Fibroblast of mammary gland (primary cell): ENCODE measurements around the gene NME3.

Experiments used
- DNase-seq: peaks from one replicate; pipeline ENCODE4 v3.0.0-alpha.2; 2010; ENCODE audit warnings: low read depth
- H3K4me3 ChIP-seq: 2 replicates; pipeline ENCODE4 v1.5.1; 2011; ENCODE audit warnings: low read depth, mild to moderate bottlenecking, low read length, moderate library complexity; ENCODE audit not compliant: control insufficient read depth
- CTCF ChIP-seq: conservative IDR thresholded peaks from 2 replicates; pipeline ENCODE4 v1.5.1; 2011; ENCODE audit warnings: low read depth, low read length, inconsistent platforms; ENCODE audit not compliant: control insufficient read depth, insufficient read depth

The NME3 gene

GRCh38 chr16:1785846-1786170 lies 14.5 kb upstream of the NME3 start:
- H3K4me3 ChIP-seq, result no peak overlapping the region
- no peak for DNase-seq
- no peak for TF ChIP-seq CTCF

- DNase-seq, result no peak
- no peak overlapping the region for H3K4me3 ChIP-seq
- TF ChIP-seq CTCF, result no peak
These were observed 13.9 kb upstream of the NME3 start for GRCh38 chr16:1784977-1785845.

DNA sequence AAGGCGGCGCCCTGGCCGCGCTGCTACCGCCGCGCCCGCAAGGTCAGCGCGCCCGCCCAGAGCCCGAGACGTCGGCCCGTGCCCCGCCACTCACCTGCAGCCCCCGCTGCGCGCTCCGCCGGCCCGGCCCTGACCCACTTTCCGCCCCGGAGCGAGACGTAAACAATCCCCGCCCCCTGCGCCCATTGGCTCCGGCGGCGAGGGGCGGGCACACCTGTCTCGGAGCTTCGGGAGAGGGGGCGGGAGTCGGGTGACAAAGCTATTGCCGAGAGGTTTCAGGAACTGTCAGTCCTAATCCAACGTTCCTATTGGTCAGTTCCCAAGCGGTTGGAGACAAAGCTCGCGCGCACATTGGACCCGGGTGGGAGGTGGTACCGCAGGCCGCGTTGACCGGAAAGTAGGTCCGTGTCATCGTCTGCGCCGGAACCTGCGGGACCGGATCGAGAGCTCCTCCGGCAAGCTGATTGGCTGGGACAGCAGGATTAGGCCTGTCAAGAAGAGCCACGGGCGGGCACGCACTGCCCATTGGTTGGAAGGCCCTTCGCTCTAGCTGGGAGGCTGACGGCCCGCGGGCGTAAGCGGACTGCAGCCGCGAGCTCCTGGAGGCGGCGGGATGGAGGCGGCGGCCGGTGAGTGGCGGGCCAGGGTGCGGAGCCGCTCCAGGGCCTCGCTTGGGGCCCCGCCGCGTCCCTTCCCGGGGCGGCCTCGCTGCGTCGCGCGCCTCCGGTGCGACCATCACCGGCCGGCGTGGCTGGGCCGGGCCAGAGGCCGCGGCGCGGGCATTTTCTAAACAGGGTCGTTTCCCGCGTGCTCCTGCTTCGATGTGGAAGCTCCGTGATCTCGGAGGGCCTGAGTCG lies 11.3 kb upstream of the NME3 start, which contains the start of the genes NUBP2 and SPSB3:
Gene NUBP2 (plus strand): TSS at position 553 of the 857 bp plus-strand sequence. CDS start 61 bp downstream, at position 614.
Gene SPSB3 (minus strand): TSS at position 164 of the 857 bp plus-strand sequence. CDS start 1,088 bp downstream, outside the sequence.
- no peak for TF ChIP-seq CTCF
- DNase-seq, result peak; percentile 100

DNA sequence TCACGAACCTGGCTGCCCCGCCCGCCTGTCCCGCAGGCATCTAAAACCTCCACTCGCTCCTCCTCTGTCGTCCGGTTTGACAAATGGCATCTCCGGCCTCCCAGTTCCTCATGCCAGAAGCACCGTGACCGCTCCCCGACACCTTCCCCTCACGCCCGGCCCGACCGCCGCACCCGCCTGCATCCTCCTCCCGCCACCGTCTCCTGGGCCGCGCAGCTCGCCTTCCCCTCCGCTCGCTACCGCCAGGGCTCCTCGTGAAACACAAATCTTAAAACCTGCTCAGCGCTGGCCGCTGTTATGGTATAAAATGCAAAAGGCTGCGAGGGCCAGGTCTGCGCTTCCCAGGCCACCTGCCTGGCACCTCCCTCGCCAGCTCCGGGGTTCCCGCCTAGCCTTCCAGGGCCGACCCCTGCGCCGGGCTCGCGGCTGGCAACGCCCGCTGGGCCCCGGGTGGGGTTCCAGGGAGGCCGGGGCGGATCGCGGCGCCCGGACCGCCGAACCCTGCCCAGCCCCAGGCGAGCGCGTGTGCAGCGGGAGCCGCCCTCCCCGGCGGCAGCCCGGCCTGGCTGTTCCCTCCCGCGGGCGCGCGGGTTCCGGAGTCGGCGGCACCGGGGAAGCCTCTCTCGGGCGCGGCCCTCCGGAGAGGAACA lies 10.5 kb upstream of the NME3 start:
- peak overlapping the region; percentile 65 for H3K4me3 ChIP-seq
- TF ChIP-seq CTCF, result no peak
- no peak for DNase-seq

More for the DNA sequence above, 11.3 kb upstream of the NME3 start, which contains the start of the genes NUBP2 and SPSB3:
- H3K4me3 ChIP-seq, result peak within 1 kb of the TSS; percentile 88

DNA sequence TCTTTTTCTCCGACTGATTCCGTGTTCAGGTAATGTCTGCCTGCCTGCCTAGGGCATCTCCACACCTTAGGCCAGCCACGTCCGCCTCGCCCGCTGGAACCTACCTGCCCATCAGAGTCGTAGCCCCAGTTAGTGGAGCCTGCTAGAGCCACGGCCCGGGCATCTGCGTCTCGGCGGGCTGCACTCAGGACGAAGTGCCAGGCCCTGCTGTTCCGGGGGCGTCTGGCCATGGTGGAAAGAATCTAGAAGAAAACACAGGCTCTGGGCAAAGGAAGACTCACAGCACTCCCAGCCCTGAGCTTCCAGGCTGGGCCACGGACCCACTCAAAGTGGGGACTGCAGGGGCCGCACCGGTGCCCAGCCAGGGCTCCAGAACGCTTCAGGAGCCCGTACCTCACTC lies 9.9 kb upstream of the NME3 start:
- no peak for DNase-seq
- peak overlapping the region; percentile 65 for H3K4me3 ChIP-seq
- no peak for TF ChIP-seq CTCF

- no peak for TF ChIP-seq CTCF
- H3K4me3 ChIP-seq, result no peak overlapping the region
- DNase-seq, result no peak
These were observed 9.3 kb upstream of the NME3 start for GRCh38 chr16:1780677-1781072.
